HG02610 (cell line): ENCODE data around the gene CD59.
"Not testable (repeated sequence)": the region's sequence is repeated elsewhere in the genome, so short reads cannot be mapped to it uniquely, and the experiment has no call there.

Source experiments
- ATAC-seq: cut with Tn5 transposase; IDR thresholded peaks from one replicate; pipeline ENCODE4 v1.9.1; 2021; ENCODE audit warnings: mild to moderate bottlenecking, moderate library complexity; ENCODE audit not compliant: unreplicated experiment

Gene CD59

GRCh38 chr11:33696411-33696810 is 39.8 kb downstream of the CD59 start:
- no peak for ATAC-seq

- no peak for ATAC-seq
These were observed 41.1 kb downstream of the CD59 start for GRCh38 chr11:33695051-33695566.

GRCh38 chr11:33694346-33695050 is 41.7 kb downstream of the CD59 start:
- no peak for ATAC-seq

DNA sequence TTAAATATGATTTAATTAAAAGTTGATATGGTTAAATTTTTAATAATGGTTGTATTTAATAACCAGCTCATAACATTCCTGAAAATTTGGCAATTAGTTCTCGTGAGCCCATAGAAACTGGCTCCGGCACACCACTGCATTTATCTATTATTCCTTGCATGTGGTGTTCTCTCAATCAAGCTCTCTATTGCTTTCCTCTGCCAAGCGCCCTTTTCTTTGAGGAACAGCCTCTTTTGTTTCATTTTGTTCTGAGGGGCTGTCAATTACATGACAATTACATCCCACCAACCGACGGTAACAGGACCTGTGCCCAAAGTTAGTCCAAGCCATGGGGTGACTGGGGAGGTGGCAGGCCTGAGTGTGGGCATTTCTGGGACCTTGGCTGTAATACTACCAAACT is 43.7 kb downstream of the CD59 start:
- ATAC-seq: no peak

GRCh38 chr11:33692013-33692504 is 44.2 kb downstream of the CD59 start:
- ATAC-seq: no peak

- ATAC-seq: no peak
These were observed 45.0 kb downstream of the CD59 start for GRCh38 chr11:33691066-33691864.

GRCh38 chr11:33690290-33691065 is 45.7 kb downstream of the CD59 start:
- ATAC-seq: no peak

DNA sequence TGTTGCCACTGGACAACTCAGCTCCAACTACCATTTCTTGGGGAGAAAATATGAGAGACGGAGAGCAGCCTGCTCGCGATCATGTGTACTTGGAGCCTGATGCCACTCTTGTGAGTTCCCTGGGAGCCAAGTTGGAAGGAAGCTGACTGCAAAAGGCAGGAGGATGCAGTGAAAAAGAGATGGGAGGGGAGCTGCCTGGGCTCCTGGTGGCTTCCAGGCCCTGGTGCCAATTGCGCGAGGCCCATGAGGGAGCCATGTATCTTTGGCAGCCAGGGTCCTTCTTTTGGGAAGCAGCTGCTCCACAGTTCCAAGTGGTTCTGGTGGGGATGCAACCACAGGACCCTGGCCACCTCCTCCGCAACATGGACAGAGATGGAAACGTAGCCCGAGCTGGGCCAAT is 46.7 kb downstream of the CD59 start:
- ATAC-seq: no peak

- ATAC-seq: no peak
These were observed 47.1 kb downstream of the CD59 start for GRCh38 chr11:33689085-33689484.

DNA sequence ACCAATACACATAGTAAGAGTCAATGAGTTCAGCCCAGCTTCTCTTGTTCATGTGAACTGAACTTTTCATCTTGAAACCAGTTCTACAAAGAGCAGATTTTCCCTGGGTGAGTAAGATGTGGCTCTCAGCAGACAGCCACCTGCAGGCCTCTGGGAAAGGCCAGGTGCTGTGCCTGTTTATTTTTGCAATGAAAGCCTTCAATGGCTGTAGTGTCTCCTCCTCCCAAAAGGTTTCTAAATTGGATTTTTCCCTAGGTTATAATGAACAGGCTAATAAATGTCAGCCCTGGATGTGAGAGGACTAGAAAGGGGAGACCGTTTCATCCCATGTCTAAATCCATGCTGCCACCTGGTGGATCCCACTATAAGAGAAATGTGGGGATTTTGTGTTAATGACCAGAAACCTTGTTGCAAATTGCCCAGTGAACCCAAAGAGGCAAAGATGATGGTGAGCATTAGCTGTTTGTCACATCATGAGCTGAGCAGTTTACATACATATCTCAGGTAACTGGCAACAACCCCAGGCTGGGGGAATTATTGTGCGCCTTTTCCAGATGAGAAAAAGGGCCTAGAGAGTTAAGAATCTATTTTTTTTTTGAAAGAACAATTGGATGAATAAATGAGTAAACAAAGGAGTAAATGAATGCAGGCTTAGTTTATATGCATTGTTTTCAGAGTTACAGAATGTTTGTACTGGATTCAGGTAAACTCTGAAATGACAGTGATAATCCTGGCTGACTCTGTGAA is 48.3 kb downstream of the CD59 start:
- peak; percentile 87 for ATAC-seq

GRCh38 chr11:33685082-33685481 is 51.1 kb downstream of the CD59 start:
- no peak for ATAC-seq

GRCh38 chr11:33684003-33684706 is 52.1 kb downstream of the CD59 start:
- no peak for ATAC-seq

- ATAC-seq: no peak
These were observed 53.8 kb downstream of the CD59 start for GRCh38 chr11:33682446-33682845.

GRCh38 chr11:33682019-33682418 is 54.2 kb downstream of the CD59 start:
- no peak for ATAC-seq

- ATAC-seq: not testable (repeated sequence)
These were observed 57.6 kb downstream of the CD59 start for GRCh38 chr11:33678616-33679015.

GRCh38 chr11:33674035-33674814 is 62.0 kb downstream of the CD59 start:
- ATAC-seq: no peak

- no peak for ATAC-seq
These were observed 64.0 kb downstream of the CD59 start for GRCh38 chr11:33672273-33672672.

- no peak for ATAC-seq
These were observed 65.8 kb downstream of the CD59 start for GRCh38 chr11:33670250-33671011.
